Measurements from ENCODE around the gene TRHDE.

Gene TRHDE

DNA sequence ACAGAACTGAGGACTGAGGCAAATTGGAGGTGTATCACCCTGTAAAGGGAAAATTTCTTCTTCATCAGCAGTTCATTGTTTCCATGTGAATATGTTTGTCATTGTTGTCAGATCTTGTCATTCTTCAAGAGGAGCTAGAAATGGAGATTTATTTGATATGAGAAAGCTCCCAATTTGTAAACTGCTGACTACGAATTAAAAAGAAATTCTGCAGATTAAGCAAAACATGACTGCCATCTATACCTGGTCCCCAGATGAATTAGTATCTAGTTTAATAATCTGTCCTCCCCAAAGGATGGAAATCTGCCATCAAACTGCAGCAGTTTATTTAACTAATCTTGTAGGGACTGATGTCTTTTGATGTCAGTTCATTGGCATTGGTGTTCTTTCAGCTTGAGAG lies 162.8 kb downstream of the TRHDE start:
- TF ChIP-seq CTCF (IDR thresholded peaks at IDR 0.05; ENCODE audit: low read depth, low read length) (no peak), EZH2phosphoT487 (IDR thresholded peaks at IDR 0.05; ENCODE audit: low read depth) (no peak)
- Histone ChIP-seq H3K4me1 (ENCODE audit: low read length) (no peaks in the 10 kb centered on the region), H3K27me3 (ENCODE audit: low read depth, low read length) (no peaks in the 10 kb centered on the region), H3K9me3 (ENCODE audit: insufficient read depth, low read length) (no peaks in the 10 kb centered on the region), H4K20me1 (ENCODE audit: insufficient read depth, low read length) (no peaks in the 10 kb centered on the region), H3K79me2 (ENCODE audit: low read length) (no peaks in the 10 kb centered on the region), H3K27ac (ENCODE audit: low read length) (no peak overlapping the region), H3K4me3 (ENCODE audit: low read length) (no peak overlapping the region), H2AFZ (ENCODE audit: low read depth, low read length) (no peak overlapping the region), H3K9ac (ENCODE audit: low read length) (no peak overlapping the region), H3K36me3 (replicated peaks; ENCODE audit: low read depth, low read length) (no peaks in the 10 kb centered on the region), H3K4me2 (ENCODE audit: low read length) (no peak overlapping the region)

- TF ChIP-seq CTCF (IDR thresholded peaks at IDR 0.05; ENCODE audit: low read depth, low read length), result no peak
- TF ChIP-seq EZH2phosphoT487 (IDR thresholded peaks at IDR 0.05; ENCODE audit: low read depth), result no peak
- H3K27me3 ChIP-seq (ENCODE audit: low read depth, low read length), result no peaks in the 10 kb centered on the region
Measured at GRCh38 chr12:72442217-72442616, 170.0 kb downstream of the TRHDE start.

GRCh38 chr12:72444125-72444524 lies 172.0 kb downstream of the TRHDE start:
- no peak overlapping the region for H3K27ac ChIP-seq (ENCODE audit: low read length)
- TF ChIP-seq EZH2phosphoT487 (IDR thresholded peaks at IDR 0.05; ENCODE audit: low read depth), result no peak
- TF ChIP-seq CTCF (IDR thresholded peaks at IDR 0.05; ENCODE audit: low read depth, low read length), result no peak
- H3K36me3 ChIP-seq (replicated peaks; ENCODE audit: low read depth, low read length), result no peaks in the 10 kb centered on the region
- no peaks in the 10 kb centered on the region for H3K79me2 ChIP-seq (ENCODE audit: low read length)
- H3K4me3 ChIP-seq (ENCODE audit: low read length), result no peak overlapping the region
- H4K20me1 ChIP-seq (ENCODE audit: insufficient read depth, low read length), result no peaks in the 10 kb centered on the region
- H3K9ac ChIP-seq (ENCODE audit: low read length), result no peak overlapping the region
- H3K27me3 ChIP-seq (ENCODE audit: low read depth, low read length), result no peaks in the 10 kb centered on the region
- H2AFZ ChIP-seq (ENCODE audit: low read depth, low read length), result no peak overlapping the region
- H3K4me2 ChIP-seq (ENCODE audit: low read length), result no peak overlapping the region
- H3K4me1 ChIP-seq (ENCODE audit: low read length), result no peaks in the 10 kb centered on the region
- no peaks in the 10 kb centered on the region for H3K9me3 ChIP-seq (ENCODE audit: insufficient read depth, low read length)

More at GRCh38 chr12:72442217-72442616, 170.0 kb downstream of the TRHDE start:
- no peak overlapping the region for H3K4me3 ChIP-seq (ENCODE audit: low read length)
- no peaks in the 10 kb centered on the region for H3K79me2 ChIP-seq (ENCODE audit: low read length)
- no peaks in the 10 kb centered on the region for H3K9me3 ChIP-seq (ENCODE audit: insufficient read depth, low read length)
- no peak overlapping the region for H2AFZ ChIP-seq (ENCODE audit: low read depth, low read length)
- no peaks in the 10 kb centered on the region for H3K36me3 ChIP-seq (replicated peaks; ENCODE audit: low read depth, low read length)
- no peaks in the 10 kb centered on the region for H3K4me1 ChIP-seq (ENCODE audit: low read length)
- H3K9ac ChIP-seq (ENCODE audit: low read length), result no peak overlapping the region
- H3K4me2 ChIP-seq (ENCODE audit: low read length), result no peak overlapping the region
- H4K20me1 ChIP-seq (ENCODE audit: insufficient read depth, low read length), result no peaks in the 10 kb centered on the region
- no peak overlapping the region for H3K27ac ChIP-seq (ENCODE audit: low read length)

GRCh38 chr12:72444566-72444965 lies 172.4 kb downstream of the TRHDE start:
- Histone ChIP-seq H3K27ac (ENCODE audit: low read length) (no peak overlapping the region), H3K79me2 (ENCODE audit: low read length) (no peaks in the 10 kb centered on the region), H2AFZ (ENCODE audit: low read depth, low read length) (no peak overlapping the region), H4K20me1 (ENCODE audit: insufficient read depth, low read length) (no peaks in the 10 kb centered on the region), H3K9ac (ENCODE audit: low read length) (no peak overlapping the region), H3K9me3 (ENCODE audit: insufficient read depth, low read length) (no peaks in the 10 kb centered on the region), H3K4me2 (ENCODE audit: low read length) (no peak overlapping the region), H3K4me1 (ENCODE audit: low read length) (no peaks in the 10 kb centered on the region), H3K27me3 (ENCODE audit: low read depth, low read length) (no peaks in the 10 kb centered on the region), H3K36me3 (replicated peaks; ENCODE audit: low read depth, low read length) (no peaks in the 10 kb centered on the region), H3K4me3 (ENCODE audit: low read length) (no peak overlapping the region)
- TF ChIP-seq EZH2phosphoT487 (IDR thresholded peaks at IDR 0.05; ENCODE audit: low read depth) (no peak), CTCF (IDR thresholded peaks at IDR 0.05; ENCODE audit: low read depth, low read length) (no peak)
